HG03135 (cell line): ENCODE results near the gene ZNF446.

Experiments
- ATAC-seq: cut with Tn5 transposase; IDR thresholded peaks from one replicate; pipeline ENCODE4 v1.9.1; 2021; ENCODE audit warnings: mild to moderate bottlenecking, moderate library complexity; ENCODE audit not compliant: unreplicated experiment

The ZNF446 gene

GRCh38 chr19:58520257-58520599 lies 44.1 kb downstream of the ZNF446 start:
- ATAC-seq, result no peak

- no peak for ATAC-seq
These were observed 45.5 kb downstream of the ZNF446 start for GRCh38 chr19:58521651-58522050.

GRCh38 chr19:58522709-58523108 lies 46.6 kb downstream of the ZNF446 start:
- no peak for ATAC-seq

GRCh38 chr19:58529405-58529804 lies 53.3 kb downstream of the ZNF446 start:
- ATAC-seq, result no peak
